Measurements from ENCODE around the gene CACNG4. TPM values are rescaled to one million over a fixed set of nuclear protein-coding genes. Genes with fewer than 3 reads are reported as not detected.

The CACNG4 gene
- total RNA-seq, 1 experiment from 2014 or later, result 6.3 TPM

GRCh38 chr17:66929591-66929990 is 34.9 kb upstream of the CACNG4 start:
- H3K4me1 Mint-ChIP-seq, result no peaks in the 10 kb centered on the region
- Histone ChIP-seq H2BK120ac (ENCODE audit: low read depth, low read length, poor library complexity, severe bottlenecking) (no peak overlapping the region), H2BK20ac (ENCODE audit: low read depth, low read length, poor library complexity, severe bottlenecking) (no peak overlapping the region), H4K5ac (ENCODE audit: insufficient read length, low read depth, low read length) (no peak overlapping the region), H3K23me2 (ENCODE audit: insufficient read length, low read depth, low read length, poor library complexity, severe bottlenecking) (no peaks in the 10 kb centered on the region), H2AFZ (ENCODE audit: low read length) (no peak overlapping the region), H3K27me3 (ENCODE audit: insufficient read depth, low read length) (no peaks in the 10 kb centered on the region), H3K18ac (ENCODE audit: insufficient read length, low read depth, low read length) (no peak overlapping the region), H4K8ac (replicated peaks; ENCODE audit: insufficient read length, low read depth, low read length) (no peak overlapping the region), H3K9me3 (ENCODE audit: control insufficient read depth, low read depth, low read length) (no peaks in the 10 kb centered on the region), H3K4me2 (ENCODE audit: insufficient read depth, insufficient read length, low read length) (no peak overlapping the region), H2BK15ac (ENCODE audit: low read depth, low read length) (no peak overlapping the region), H3T11ph (ENCODE audit: low read length) (no peak overlapping the region), H3K4me1 (ENCODE audit: insufficient read depth, low read length) (no peaks in the 10 kb centered on the region), H3K14ac (ENCODE audit: insufficient read depth, low read length) (no peak overlapping the region), H2AK5ac (ENCODE audit: insufficient read length, low read length) (no peak overlapping the region), H4K20me1 (ENCODE audit: control insufficient read depth, insufficient read depth, insufficient read length) (no peaks in the 10 kb centered on the region), H3K79me2 (ENCODE audit: insufficient read depth, low read length) (no peaks in the 10 kb centered on the region), H2BK12ac (ENCODE audit: insufficient read length, low read depth, low read length) (no peak overlapping the region), H3K23ac (ENCODE audit: insufficient read length, low read depth, low read length) (no peak overlapping the region), H3K27ac (ENCODE audit: insufficient read length, low read depth, low read length) (no peak overlapping the region), H3K4ac (ENCODE audit: low read depth, low read length) (no peak overlapping the region), H2BK5ac (ENCODE audit: insufficient read length, low read length) (no peak overlapping the region), H4K91ac (ENCODE audit: insufficient read length, low read depth, low read length) (no peak overlapping the region), H3K9ac (ENCODE audit: extremely low read depth, insufficient read length, low read length) (no peak overlapping the region), H3K79me1 (ENCODE audit: insufficient read depth, low read depth, low read length, poor library complexity, severe bottlenecking) (no peaks in the 10 kb centered on the region), H3K56ac (ENCODE audit: insufficient read length, low read depth, low read length) (no peak overlapping the region)
- H3K36me3 Mint-ChIP-seq (ENCODE audit: insufficient read depth in 1 of 3, low read depth in 3 of 3), result peaks cover 0 to under 1% (median under 1%) of the 10 kb centered on the region in 3 experiments; a peak in 2 of 7 replicates
- no peak for DNase-seq
- peaks cover 10% of the 10 kb centered on the region for H3K27me3 Mint-ChIP-seq (ENCODE audit: low read depth)
- H3K9me3 Mint-ChIP-seq, result peaks cover 3 to 4% of the 10 kb centered on the region in 2 experiments
- TF ChIP-seq CTCF (conservative IDR thresholded peaks at IDR 0.05), result no peak
- no peak overlapping the region for H3K4me3 Mint-ChIP-seq
- H3K27ac Mint-ChIP-seq, result no peak overlapping the region
- WGBS (ENCODE audit: extremely low coverage, insufficient read length, low lambda C conversion rate), result no CpG with 5 or more reads among the region's 1 CpG

All from H9 (cell line).